H1 (cell line): Measurements from ENCODE around the gene RBBP5. TPM values are rescaled to one million over a fixed set of nuclear protein-coding genes. Genes with fewer than 3 reads are reported as not detected.

Experiments
- CTCF ChIA-PET: fragments of 300-600 bp; sonication (Branson Sonifier 250); formaldehyde crosslinking; loops from one replicate; lab custom pipeline; 2021; ENCODE audit not compliant: partially characterized antibody; lab: Charles Lee
- POLR2A ChIA-PET: fragments of 300-600 bp; sonication (Branson Sonifier 250); formaldehyde crosslinking; loops from one replicate; lab custom pipeline; 2021; ENCODE audit warnings: inconsistent platforms; ENCODE audit not compliant: partially characterized antibody; lab: Charles Lee
- DNase-seq, 2 experiments: peaks; one replicate each; pipeline versions ENCODE4 v3.0.0 to v3.0.0-alpha.2; 2010 to 2022; ENCODE audit warnings: low spot score in 2 of 2, low read depth in 1 of 2, mixed read lengths in 1 of 2
- FAIRE-seq: peaks from 2 replicates; lab custom pipeline; 2011; peaks lifted over from hg19 to GRCh38; lab: Jason Lieb, UNC
- H2AFZ ChIP-seq: 2 replicates; pipeline ENCODE4 v1.8.1; 2012; ENCODE audit warnings: low read length, inconsistent platforms
- H2AK5ac ChIP-seq: 2 replicates; pipeline ENCODE4 v1.6.1; 2013; ENCODE audit warnings: low read depth, low read length
- H2BK120ac ChIP-seq: replicated peaks from 2 replicates; pipeline ENCODE3; 2013; ENCODE audit warnings: low read depth, low read length, inconsistent platforms
- H2BK12ac ChIP-seq: 2 replicates; pipeline ENCODE4 v1.6.1; 2013; ENCODE audit warnings: low read depth, low read length
- H2BK15ac ChIP-seq: 2 replicates; pipeline ENCODE4 v1.6.1; 2013; ENCODE audit warnings: low read length
- H2BK20ac ChIP-seq: 2 replicates; pipeline ENCODE4 v1.6.1; 2013; ENCODE audit warnings: low read length
- H2BK5ac ChIP-seq: 2 replicates; pipeline ENCODE4 v1.6.1; 2013; ENCODE audit warnings: low read depth, low read length
- H3K14ac ChIP-seq: 2 replicates; pipeline ENCODE4 v1.6.1; 2013; ENCODE audit warnings: inconsistent platforms; ENCODE audit not compliant: insufficient read length
- H3K18ac ChIP-seq: 2 replicates; pipeline ENCODE4 v1.6.1; 2013; ENCODE audit warnings: low read length; ENCODE audit errors: extremely low read depth
- H3K23ac ChIP-seq: 2 replicates; pipeline ENCODE4 v1.6.1; 2013; ENCODE audit warnings: inconsistent platforms; ENCODE audit not compliant: insufficient read length
- H3K23me2 ChIP-seq: 2 replicates; pipeline ENCODE4 v1.6.1; 2013; ENCODE audit warnings: low read depth, low read length
- H3K27ac ChIP-seq: 2 replicates; pipeline ENCODE4 v1.6.1; 2011; ENCODE audit warnings: low read depth, low read length, inconsistent platforms
- H3K27me3 ChIP-seq, 4 experiments: replicated peaks in 1 of 4; 1 replicate in 1 of 4; 2 replicates in 3 of 4; pipeline versions ENCODE4 v1.6.1 to v1.8.1; 2011 to 2013; ENCODE audit warnings: low read length in 3 of 4, mild to moderate bottlenecking in 3 of 4, inconsistent platforms in 2 of 4, mixed read lengths in 2 of 4, moderate library complexity in 1 of 4; ENCODE audit not compliant: control insufficient read depth in 3 of 4, insufficient read depth in 3 of 4; ENCODE audit errors: extremely low read depth in 1 of 4
- H3K36me3 ChIP-seq, 4 experiments: 2 replicates each; pipeline versions ENCODE4 v1.6.1 to v1.8.1; 2011 to 2013; ENCODE audit warnings: mild to moderate bottlenecking in 4 of 4, low read length in 3 of 4, moderate library complexity in 2 of 4, control low read depth in 1 of 4, inconsistent platforms in 1 of 4; ENCODE audit not compliant: insufficient read depth in 4 of 4, control insufficient read depth in 2 of 4
- H3K4ac ChIP-seq: replicated peaks from 2 replicates; pipeline ENCODE3; 2013; ENCODE audit warnings: low read length, low read depth, mixed read lengths, inconsistent platforms; ENCODE audit not compliant: insufficient read length
- H3K4me1 ChIP-seq, 4 experiments: replicated peaks in 1 of 4; 1 replicate in 1 of 4; 2 replicates in 3 of 4; pipeline versions ENCODE4 v1.6.1 to v1.8.1; 2011 to 2013; ENCODE audit warnings: low read length in 3 of 4, inconsistent platforms in 2 of 4, mixed read lengths in 1 of 4; ENCODE audit not compliant: insufficient read depth in 4 of 4, control insufficient read depth in 3 of 4
- H3K4me2 ChIP-seq, 2 experiments: 2 replicates each; pipeline versions ENCODE4 v1.6.1 to v1.8.1; 2011 to 2013; ENCODE audit warnings: low read depth in 2 of 2, low read length in 2 of 2, control low read depth in 1 of 2, inconsistent platforms in 1 of 2, mild to moderate bottlenecking in 1 of 2; ENCODE audit not compliant: insufficient read depth in 1 of 2
- H3K4me3 ChIP-seq, 4 experiments: fragments of 200-600, 300-600 bp in 1 of 4; sonication (generic), shearing (Covaris generic), sonication (Bioruptor Twin) in 1 of 4; 2 replicates each; pipeline versions ENCODE4 v1.5.1 to v1.8.1; 2011 to 2016; ENCODE audit warnings: low read length in 4 of 4, low read depth in 3 of 4, control low read depth in 2 of 4, inconsistent platforms in 2 of 4, mild to moderate bottlenecking in 2 of 4, mixed read lengths in 1 of 4, moderate library complexity in 1 of 4; ENCODE audit not compliant: insufficient read depth in 2 of 4; ENCODE audit errors: extremely low read depth in 1 of 4
- H3K56ac ChIP-seq: replicated peaks from 2 replicates; pipeline ENCODE3; 2013; ENCODE audit warnings: low read depth, mild to moderate bottlenecking, mixed read lengths, low read length, inconsistent platforms; ENCODE audit not compliant: insufficient read length
- H3K79me1 ChIP-seq: 2 replicates; pipeline ENCODE4 v1.6.1; 2013; ENCODE audit warnings: low read depth, low read length, control low read depth
- H3K79me2 ChIP-seq, 2 experiments: 2 replicates each; pipeline versions ENCODE4 v1.6.1 to v1.8.1; 2012 to 2013; ENCODE audit warnings: low read length in 2 of 2, mild to moderate bottlenecking in 2 of 2, inconsistent platforms in 1 of 2; ENCODE audit not compliant: insufficient read depth in 2 of 2, control insufficient read depth in 1 of 2
- H3K9ac ChIP-seq, 4 experiments: replicated peaks in 1 of 4; 1 replicate in 1 of 4; 2 replicates in 3 of 4; pipeline versions ENCODE4 v1.6.1 to v1.8.1; 2011 to 2013; ENCODE audit warnings: low read depth in 3 of 4, low read length in 3 of 4, control low read depth in 2 of 4, mild to moderate bottlenecking in 2 of 4, moderate library complexity in 2 of 4, inconsistent platforms in 1 of 4; ENCODE audit errors: extremely low read depth in 1 of 4
- H3K9me3 ChIP-seq, 2 experiments: 2 replicates each; pipeline versions ENCODE4 v1.6.1 to v1.8.1; 2012 to 2013; ENCODE audit warnings: mild to moderate bottlenecking in 2 of 2, moderate library complexity in 2 of 2, control low read depth in 1 of 2, inconsistent platforms in 1 of 2, low read depth in 1 of 2, low read length in 1 of 2, mixed read lengths in 1 of 2; ENCODE audit not compliant: insufficient read depth in 2 of 2
- H4K20me1 ChIP-seq, 2 experiments: replicated peaks in 1 of 2; 2 replicates each; pipeline versions ENCODE3 to v1.8.1; 2011 to 2013; ENCODE audit warnings: inconsistent platforms in 2 of 2, low read length in 2 of 2, mild to moderate bottlenecking in 1 of 2; ENCODE audit not compliant: insufficient read depth in 2 of 2, control insufficient read depth in 1 of 2
- H4K5ac ChIP-seq: 2 replicates; pipeline ENCODE4 v1.6.1; 2013; ENCODE audit warnings: low read length, low read depth, mixed read lengths, inconsistent platforms; ENCODE audit not compliant: insufficient read length
- H4K8ac ChIP-seq: 2 replicates; pipeline ENCODE4 v1.8.0; 2013; ENCODE audit warnings: mild to moderate bottlenecking, moderate library complexity, low read length, inconsistent platforms; ENCODE audit not compliant: insufficient read depth; ENCODE audit errors: extremely low read depth
- H4K91ac ChIP-seq: replicated peaks from 2 replicates; pipeline ENCODE3; 2013; ENCODE audit warnings: low read length, mixed read lengths, inconsistent platforms; ENCODE audit not compliant: insufficient read length
- CBX8 ChIP-seq: fragments of 300-800, 300-1000 bp; sonication (generic); IDR thresholded peaks from 2 replicates; pipeline ENCODE4 v1.7.1; 2016; ENCODE audit warnings: low read depth, low read length, borderline replicate concordance
- CHD1 ChIP-seq: IDR thresholded peaks from 2 replicates; pipeline ENCODE4 v1.6.1; 2012; ENCODE audit warnings: low read depth, low read length, improper control_type of control experiment
- CREB1 ChIP-seq: IDR thresholded peaks from 2 replicates; pipeline ENCODE4 v1.6.1; 2012; ENCODE audit warnings: inconsistent platforms
- JUND ChIP-seq: IDR thresholded peaks from 2 replicates; pipeline ENCODE4 v1.6.1; 2011; ENCODE audit warnings: mild to moderate bottlenecking, improper control_type of control experiment, low read length
- RAD21 ChIP-seq, 2 experiments: IDR thresholded peaks in 1 of 2; conservative IDR thresholded peaks in 1 of 2; 2 replicates each; pipeline ENCODE4 v1.6.1; 2011; ENCODE audit warnings: low read depth in 2 of 2, low read length in 2 of 2, improper control_type of control experiment in 1 of 2, inconsistent platforms in 1 of 2, mild to moderate bottlenecking in 1 of 2, moderate library complexity in 1 of 2
- RFX5 ChIP-seq: IDR thresholded peaks from 2 replicates; pipeline ENCODE4 v1.6.1; 2011; ENCODE audit warnings: low read depth, low read length, improper control_type of control experiment, borderline replicate concordance
- RNF2 ChIP-seq: fragments of 200-900, 300-1000 bp; sonication (generic); IDR thresholded peaks from 2 replicates; pipeline ENCODE4 v1.7.1; 2016; ENCODE audit warnings: borderline replicate concordance, low read depth, mild to moderate bottlenecking, antibody characterized with exemption, low read length; ENCODE audit not compliant: poor library complexity, severe bottlenecking; ENCODE audit errors: missing control alignments
- ZNF274 ChIP-seq: IDR thresholded peaks from 2 replicates; pipeline ENCODE4 v1.7.0; 2012; ENCODE audit warnings: low read length, borderline replicate concordance; ENCODE audit errors: extremely low read depth
- WGBS, 2 experiments: shearing (Covaris generic) in 1 of 2; methylation state at CpG; one replicate each; pipeline versions ENCODE4 v1.1.6 to v1.1.7; 2013 to 2015; ENCODE audit warnings: low lambda C conversion rate in 2 of 2, mixed read lengths in 2 of 2, inconsistent platforms in 1 of 2, low coverage in 1 of 2, missing lambda C conversion rate in 1 of 2; ENCODE audit not compliant: insufficient replicate concordance in 2 of 2, insufficient coverage in 1 of 2, insufficient read length in 1 of 2; ENCODE audit errors: extremely low coverage in 1 of 2, missing lambda C conversion rate in 1 of 2; 5-methylcytosine and 5-hydroxymethylcytosine counted together
- polyA plus RNA-seq, 7 experiments: library from polyadenylated mRNA; depleted of rRNA in 3 of 7; stranded (reverse) in 5 of 7; unstranded in 2 of 7; fragments of >200 nt in 5 of 7; fragments of 200-250 nt in 2 of 7; gene quantifications; 1 replicate in 5 of 7; 2 replicates in 1 of 7; 4 replicates in 1 of 7; pipeline versions ENCODE4 v1.2.1 to v1.2.3, GENCODE V29; 2011 to 2013; ENCODE audit warnings: missing spikeins in 2 of 7, mixed read lengths in 2 of 7
- total RNA-seq: library from RNA; stranded (reverse); fragmentation: NEBNext Ultra II Directional; extraction: Animal tissue kit (Norgen Biotek cat#: 25700); gene quantifications from 2 replicates; pipeline ENCODE4 v1.2.1, GENCODE V29; 2021
- TF ChIP-seq, protein P1 (sequence below), 3 experiments: IDR thresholded peaks; 1 replicate in 2 of 3; 2 replicates in 1 of 3; pipeline versions ENCODE4 v1.5.1 to v1.6.1; 2011; ENCODE audit warnings: low read length in 3 of 3, mild to moderate bottlenecking in 3 of 3, inconsistent platforms in 2 of 3, low read depth in 1 of 3, moderate library complexity in 1 of 3; ENCODE audit not compliant: insufficient read depth in 1 of 3; ENCODE audit errors: control extremely low read depth in 1 of 3

Gene RBBP5
- total and polyA plus RNA-seq, 2 of the 8 experiments (the other 6 are each of a cell fraction or from before 2014, with no cell fraction given), result 6.7 to 21.5 TPM

DNA sequence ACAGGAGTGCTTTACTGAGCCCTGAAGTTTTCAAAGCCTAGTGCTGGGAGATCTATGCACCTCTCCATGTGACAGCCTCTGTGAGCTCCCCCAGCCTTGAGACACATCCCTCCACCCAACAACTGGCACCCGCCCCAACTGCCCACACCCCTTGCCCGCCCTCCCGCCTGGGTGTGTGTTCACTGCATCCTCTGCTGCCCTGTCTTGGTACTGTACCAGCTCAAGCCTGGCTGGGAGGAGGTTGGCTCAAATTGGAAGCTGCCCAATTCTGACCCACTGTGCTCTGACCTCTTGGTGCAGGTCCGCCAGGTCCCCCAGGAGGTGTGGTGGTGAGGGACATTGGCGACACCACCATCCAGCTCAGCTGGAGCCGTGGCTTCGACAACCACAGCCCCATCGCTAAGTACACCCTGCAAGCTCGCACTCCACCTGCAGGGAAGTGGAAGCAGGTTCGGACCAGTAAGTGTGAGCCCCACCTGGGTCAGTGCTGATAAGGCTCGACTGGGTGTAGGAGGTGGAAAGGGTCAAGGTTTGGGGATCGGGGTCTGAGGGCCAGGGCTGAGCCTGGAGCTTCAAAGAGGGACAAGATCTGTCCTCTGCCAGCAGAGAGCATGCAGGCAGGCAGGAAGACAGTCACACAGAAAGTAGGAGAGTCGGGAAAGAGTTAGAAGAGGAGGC, 55.5 kb downstream of the RBBP5 start:
- FAIRE-seq (no peak), DNase-seq (no peak)
- no peak overlapping the region for H3K9ac ChIP-seq
- no peak overlapping the region for H4K8ac ChIP-seq
- no peak overlapping the region for H3K18ac ChIP-seq
- no peaks in the 10 kb centered on the region for H3K79me1 ChIP-seq
- no peak overlapping the region for H4K5ac ChIP-seq
- CTCF ChIA-PET, result interaction anchor here (0.7 to 38.9 kb wide), 23 partner anchors 9 to 270 kb away, joined by 3 to 1336 read pairs (median 4); no protein-coding TSS in a partner anchor
- H3K27me3 ChIP-seq, result no peaks in the 10 kb centered on the region
- 0 out of 2 replicates have a peak overlapping the region, but pooled peaks have one; percentile 16 for H2BK5ac ChIP-seq
- no peak overlapping the region for H4K91ac ChIP-seq
- H2AFZ ChIP-seq, result no peak overlapping the region
- H3K14ac ChIP-seq, result no peak overlapping the region
- no peaks in the 10 kb centered on the region for H3K36me3 ChIP-seq
- POLR2A ChIA-PET, result interaction anchor here (0.8 kb wide), 1 partner anchor 8 kb away, joined by 3 read pairs; no protein-coding TSS in a partner anchor
- H3K79me2 ChIP-seq, result no peaks in the 10 kb centered on the region
- no peaks in the 10 kb centered on the region for H3K9me3 ChIP-seq
- H3K4me1 ChIP-seq, result peaks cover 0 to 4% (median 2%) of the 10 kb centered on the region in 4 experiments; a peak in 4 of 7 replicates
- H2BK12ac ChIP-seq, result no peak overlapping the region
- H2AK5ac ChIP-seq, result 0 out of 2 replicates have a peak overlapping the region, but pooled peaks have one; percentile 58
- H3K4ac ChIP-seq, result no peak overlapping the region
- H3K23ac ChIP-seq, result no peak overlapping the region
- no peak overlapping the region for H3K27ac ChIP-seq
- no peak overlapping the region for H2BK20ac ChIP-seq
- no peak overlapping the region for H3K56ac ChIP-seq
- no peak overlapping the region for H2BK15ac ChIP-seq
- H3K4me2 ChIP-seq, result no peak overlapping the region
- WGBS, 2 experiments, result 82% methylated on average over 13 of the region's 13 CpGs; no CpG with 5 or more reads in 1 of the 2 experiments
- peaks cover 0 to 1% of the 10 kb centered on the region in 2 experiments for H4K20me1 ChIP-seq
- H3K23me2 ChIP-seq, result no peaks in the 10 kb centered on the region
- H2BK120ac ChIP-seq, result no peak overlapping the region
- no peak overlapping the region for H3K4me3 ChIP-seq
- TF ChIP-seq CBX8 (no peak), RFX5 (no peak), JUND (no peak), ZNF274 (no peak), CHD1 (no peak), CREB1 (no peak), RNF2 (no peak), RAD21 (IDR thresholded peaks at IDR 0.05 in 1 of 2, conservative IDR thresholded peaks at IDR 0.05 in 1 of 2; ENCODE audit: low read depth in 2 of 2, low read length in 2 of 2) (peak; percentile 53 to 64)
- TF ChIP-seq, protein P1, sequence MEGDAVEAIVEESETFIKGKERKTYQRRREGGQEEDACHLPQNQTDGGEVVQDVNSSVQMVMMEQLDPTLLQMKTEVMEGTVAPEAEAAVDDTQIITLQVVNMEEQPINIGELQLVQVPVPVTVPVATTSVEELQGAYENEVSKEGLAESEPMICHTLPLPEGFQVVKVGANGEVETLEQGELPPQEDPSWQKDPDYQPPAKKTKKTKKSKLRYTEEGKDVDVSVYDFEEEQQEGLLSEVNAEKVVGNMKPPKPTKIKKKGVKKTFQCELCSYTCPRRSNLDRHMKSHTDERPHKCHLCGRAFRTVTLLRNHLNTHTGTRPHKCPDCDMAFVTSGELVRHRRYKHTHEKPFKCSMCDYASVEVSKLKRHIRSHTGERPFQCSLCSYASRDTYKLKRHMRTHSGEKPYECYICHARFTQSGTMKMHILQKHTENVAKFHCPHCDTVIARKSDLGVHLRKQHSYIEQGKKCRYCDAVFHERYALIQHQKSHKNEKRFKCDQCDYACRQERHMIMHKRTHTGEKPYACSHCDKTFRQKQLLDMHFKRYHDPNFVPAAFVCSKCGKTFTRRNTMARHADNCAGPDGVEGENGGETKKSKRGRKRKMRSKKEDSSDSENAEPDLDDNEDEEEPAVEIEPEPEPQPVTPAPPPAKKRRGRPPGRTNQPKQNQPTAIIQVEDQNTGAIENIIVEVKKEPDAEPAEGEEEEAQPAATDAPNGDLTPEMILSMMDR (IDR thresholded peaks at IDR 0.05; ENCODE audit: control extremely low read depth in 1 of 3, insufficient read depth in 1 of 3, low read depth in 1 of 3, low read length in 3 of 3), result peak; percentile 52 to 60 (median 57)
